Thoracic aorta (tissue), 2 donors: ENCODE data around the gene STK16. TPM values are rescaled to one million over a fixed set of nuclear protein-coding genes. Genes with fewer than 3 reads are reported as not detected.

ENCODE experiments used
- ATAC-seq: fragments of 150-250 bp; one replicate; pipeline ENCODE4 v1.8.0; 2017; ENCODE audit warnings: low read depth; ENCODE audit not compliant: insufficient number of reproducible peaks, low FRiP score
- DNase-seq: peaks from one replicate; pipeline ENCODE4 v3.0.0-alpha.2; 2020; ENCODE audit warnings: low spot score
- H3K27ac ChIP-seq, 2 donors: fragments of 200-600 bp; sonication (generic); 1 replicate in 1 of 2; 2 replicates in 1 of 2; pipeline ENCODE4 v1.5.1; 2016; ENCODE audit warnings: mild to moderate bottlenecking in 2 of 2, moderate library complexity in 2 of 2
- H3K27me3 ChIP-seq: fragments of 200-600 bp; sonication (generic); replicated peaks from 2 replicates; pipeline ENCODE4 v1.6.0; 2016; ENCODE audit warnings: mild to moderate bottlenecking; ENCODE audit not compliant: insufficient read depth
- H3K36me3 ChIP-seq: fragments of 200-600 bp; sonication (generic); one replicate; pipeline ENCODE4 v1.5.1; 2016
- H3K4me1 ChIP-seq, 2 donors: fragments of 200-600 bp; sonication (generic); 1 replicate in 1 of 2; 2 replicates in 1 of 2; pipeline versions ENCODE4 v1.5.1 to v1.6.0; 2016; ENCODE audit warnings: low read depth in 2 of 2, mild to moderate bottlenecking in 1 of 2; ENCODE audit not compliant: control insufficient read depth in 1 of 2
- H3K4me3 ChIP-seq: fragments of 200-600 bp; sonication (generic); 2 replicates; pipeline ENCODE4 v1.5.1; 2016; ENCODE audit warnings: mild to moderate bottlenecking
- H3K9me3 ChIP-seq: fragments of 200-600 bp; sonication (generic); 2 replicates; pipeline ENCODE4 v1.5.1; 2016
- CTCF ChIP-seq: fragments of 200-600 bp; sonication (generic); IDR thresholded peaks from one replicate; pipeline ENCODE4 v1.5.1; 2019; ENCODE audit warnings: antibody characterized with exemption
- total RNA-seq, 2 donors: library from RNA; depleted of rRNA; stranded (reverse); fragments of >200 nt; gene quantifications; one replicate each; pipeline versions ENCODE4 v1.1.0 to v1.2.3, GENCODE V29; 2016

STK16 gene
- total RNA-seq, 2 donors from 2014 or later, result 10.7 to 11.7 TPM

- H3K27me3 ChIP-seq, result no peaks in the 10 kb centered on the region
- DNase-seq, result no peak
- H3K9me3 ChIP-seq, result no peaks in the 10 kb centered on the region
- peaks cover 25% of the 10 kb centered on the region for H3K36me3 ChIP-seq
- peaks cover 11 to 31% of the 10 kb centered on the region in 2 donors for H3K4me1 ChIP-seq
- H3K27ac ChIP-seq, result no peak overlapping the region
- no peak for TF ChIP-seq CTCF
- ATAC-seq, result no peak
- H3K4me3 ChIP-seq, result no peak overlapping the region
Observed at GRCh38 chr2:219213026-219213415, 32.3 kb upstream of the STK16 start.

DNA sequence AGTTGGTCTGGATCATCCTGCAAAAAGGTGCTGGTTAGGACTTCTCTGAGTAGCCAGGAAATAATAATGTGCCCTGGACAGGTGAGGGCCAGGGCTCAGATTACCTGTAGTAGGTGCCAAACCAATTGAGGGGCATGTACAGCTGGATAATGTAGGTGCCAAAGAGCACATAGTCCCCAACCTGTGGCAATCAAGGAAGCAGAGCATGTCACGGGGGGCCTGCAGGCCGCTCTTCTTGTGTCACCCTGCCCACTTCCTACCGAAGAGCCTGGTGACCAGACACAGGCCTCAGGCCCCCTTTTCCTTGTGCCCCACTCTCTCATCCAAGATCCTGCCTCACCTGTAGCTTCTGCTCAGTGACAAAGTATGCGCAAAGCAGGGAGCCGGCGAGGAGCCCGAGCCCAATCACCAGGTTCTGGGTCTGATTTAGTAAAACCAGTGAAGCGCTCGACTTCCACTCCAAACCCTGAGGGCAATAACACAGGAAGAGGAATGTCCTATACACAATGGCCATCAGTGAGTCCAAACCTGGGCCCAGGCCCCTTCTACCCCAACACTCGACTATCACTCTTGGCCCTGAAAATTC is 31.7 kb upstream of the STK16 start:
- H3K4me3 ChIP-seq, result no peak overlapping the region
- no peak for DNase-seq
- TF ChIP-seq CTCF, result no peak
- no peaks in the 10 kb centered on the region for H3K27me3 ChIP-seq
- peaks cover 25% of the 10 kb centered on the region for H3K36me3 ChIP-seq
- H3K9me3 ChIP-seq, result no peaks in the 10 kb centered on the region
- no peak overlapping the region for H3K27ac ChIP-seq
- peaks cover 8 to 31% of the 10 kb centered on the region in 2 donors for H3K4me1 ChIP-seq
- no peak for ATAC-seq

- H3K9me3 ChIP-seq, result no peaks in the 10 kb centered on the region
- no peaks in the 10 kb centered on the region for H3K27me3 ChIP-seq
- TF ChIP-seq CTCF, result no peak
- no peak for DNase-seq
- H3K27ac ChIP-seq, result no peak overlapping the region
- peaks cover 10 to 28% of the 10 kb centered on the region in 2 donors for H3K4me1 ChIP-seq
- no peak for ATAC-seq
- H3K36me3 ChIP-seq, result peaks cover 25% of the 10 kb centered on the region
- H3K4me3 ChIP-seq, result no peak overlapping the region
Observed at GRCh38 chr2:219214141-219214540, 31.1 kb upstream of the STK16 start.

GRCh38 chr2:219214786-219215185 is 30.5 kb upstream of the STK16 start:
- Histone ChIP-seq H3K36me3 (peaks cover 23% of the 10 kb centered on the region), H3K4me1 (peaks cover 16 to 34% of the 10 kb centered on the region in 2 donors), H3K27ac (no peak overlapping the region), H3K27me3 (no peaks in the 10 kb centered on the region), H3K4me3 (no peak overlapping the region), H3K9me3 (no peaks in the 10 kb centered on the region)
- no peak for TF ChIP-seq CTCF
- ATAC-seq (no peak), DNase-seq (no peak)

GRCh38 chr2:219215871-219216534 is 29.3 kb upstream of the STK16 start:
- Histone ChIP-seq H3K4me3 (no peak overlapping the region), H3K9me3 (no peaks in the 10 kb centered on the region), H3K27ac (peak overlapping the region; percentile 1 to 89), H3K4me1 (peaks cover 17 to 39% of the 10 kb centered on the region in 2 donors), H3K27me3 (no peaks in the 10 kb centered on the region), H3K36me3 (peaks cover 34% of the 10 kb centered on the region)
- TF ChIP-seq CTCF, result no peak
- DNase-seq, result no peak
- ATAC-seq, result no peak
